GM19324 (cell line): ENCODE measurements around the gene PACS1.

Source experiments
- ATAC-seq: cut with Tn5 transposase; IDR thresholded peaks from one replicate; pipeline ENCODE4 v1.9.1; 2021; ENCODE audit warnings: mild to moderate bottlenecking, moderate library complexity; ENCODE audit not compliant: unreplicated experiment, low FRiP score

The PACS1 gene

GRCh38 chr11:66293777-66294625 is 223.9 kb downstream of the PACS1 start:
- no peak for ATAC-seq
